Measurements from ENCODE around the gene SPPL3.
"Not testable (repeated sequence)": the region's sequence is repeated elsewhere in the genome, so short reads cannot be mapped to it uniquely, and the experiment has no call there.

The SPPL3 gene, protein sequence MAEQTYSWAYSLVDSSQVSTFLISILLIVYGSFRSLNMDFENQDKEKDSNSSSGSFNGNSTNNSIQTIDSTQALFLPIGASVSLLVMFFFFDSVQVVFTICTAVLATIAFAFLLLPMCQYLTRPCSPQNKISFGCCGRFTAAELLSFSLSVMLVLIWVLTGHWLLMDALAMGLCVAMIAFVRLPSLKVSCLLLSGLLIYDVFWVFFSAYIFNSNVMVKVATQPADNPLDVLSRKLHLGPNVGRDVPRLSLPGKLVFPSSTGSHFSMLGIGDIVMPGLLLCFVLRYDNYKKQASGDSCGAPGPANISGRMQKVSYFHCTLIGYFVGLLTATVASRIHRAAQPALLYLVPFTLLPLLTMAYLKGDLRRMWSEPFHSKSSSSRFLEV

DNA sequence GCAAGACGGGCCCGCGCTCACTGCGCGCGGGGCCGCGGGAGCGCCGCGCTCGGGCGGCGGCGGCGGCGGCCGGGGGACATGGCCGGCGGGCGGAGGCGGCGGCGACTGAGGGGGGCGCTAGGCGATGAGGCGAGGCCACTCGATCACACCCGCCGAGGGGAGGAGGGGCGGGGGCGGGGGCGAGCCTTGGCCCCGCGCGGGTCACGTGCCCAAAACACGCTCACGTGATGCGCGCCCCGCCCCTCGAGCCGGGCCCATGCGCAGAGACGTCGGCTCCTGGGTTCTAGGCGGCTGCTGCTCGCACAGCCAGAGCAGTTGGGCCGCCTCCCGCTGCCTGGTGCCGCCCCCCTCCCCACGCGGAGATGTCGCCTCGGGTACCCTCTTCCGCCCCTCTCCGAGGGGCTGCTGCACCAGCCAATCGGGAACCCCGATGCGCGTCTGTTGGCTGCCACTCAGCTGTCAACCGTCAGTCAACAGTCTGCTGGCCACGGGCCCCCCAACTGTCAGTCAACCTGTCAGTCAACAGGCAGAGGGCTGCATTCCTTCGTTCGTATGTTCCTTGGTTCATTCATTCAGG is at the start of gene SPPL3:
Gene SPPL3, minus strand, starts transcription at position 162 of the 577 bp plus-strand sequence. CDS start 491 bp downstream, outside the sequence.
- H3K4me3 Mint-ChIP-seq, result peak within 1 kb of the TSS; percentile 96
- peaks cover 4% of the 10 kb centered on the region for H3K36me3 Mint-ChIP-seq
- DNase-seq (ENCODE audit: low spot score in 2 of 2), result peak; percentile 86 to 90
- no peaks in the 10 kb centered on the region for H3K27me3 Mint-ChIP-seq
- peak; percentile 84 for ATAC-seq (ENCODE audit: low read depth)
- H3K9me3 Mint-ChIP-seq, result no peaks in the 10 kb centered on the region
- H3K27ac Mint-ChIP-seq, result peak within 1 kb of the TSS; percentile 77
- H3K4me1 Mint-ChIP-seq, result peaks cover 30% of the 10 kb centered on the region

DNA sequence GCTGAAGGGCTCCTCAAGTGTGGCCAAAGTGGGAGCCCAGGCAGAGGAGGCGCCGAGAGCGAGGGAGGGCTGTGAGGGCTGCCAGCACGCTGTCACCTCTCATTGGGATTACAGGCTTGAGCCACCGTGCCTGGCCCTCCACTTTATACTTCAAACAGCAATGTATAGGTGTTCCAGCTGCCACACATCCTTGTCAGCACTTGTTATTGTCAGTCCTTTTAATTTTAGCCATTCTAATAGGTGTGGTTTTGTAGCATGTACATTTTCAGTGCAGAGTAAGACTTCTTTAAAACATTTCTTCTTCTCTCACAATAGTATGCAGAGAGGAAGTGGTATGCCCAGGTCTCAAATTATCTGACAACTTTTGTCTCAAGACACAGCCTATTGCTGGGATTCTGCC is 46.6 kb upstream of the SPPL3 start:
- no peak for DNase-seq (ENCODE audit: low spot score in 2 of 2)
- no peaks in the 10 kb centered on the region for H3K9me3 Mint-ChIP-seq
- H3K36me3 Mint-ChIP-seq, result no peaks in the 10 kb centered on the region
- no peaks in the 10 kb centered on the region for H3K27me3 Mint-ChIP-seq
- H3K27ac Mint-ChIP-seq, result no peak overlapping the region
- H3K4me1 Mint-ChIP-seq, result no peaks in the 10 kb centered on the region
- ATAC-seq (ENCODE audit: low read depth), result no peak
- H3K4me3 Mint-ChIP-seq, result no peak overlapping the region

DNA sequence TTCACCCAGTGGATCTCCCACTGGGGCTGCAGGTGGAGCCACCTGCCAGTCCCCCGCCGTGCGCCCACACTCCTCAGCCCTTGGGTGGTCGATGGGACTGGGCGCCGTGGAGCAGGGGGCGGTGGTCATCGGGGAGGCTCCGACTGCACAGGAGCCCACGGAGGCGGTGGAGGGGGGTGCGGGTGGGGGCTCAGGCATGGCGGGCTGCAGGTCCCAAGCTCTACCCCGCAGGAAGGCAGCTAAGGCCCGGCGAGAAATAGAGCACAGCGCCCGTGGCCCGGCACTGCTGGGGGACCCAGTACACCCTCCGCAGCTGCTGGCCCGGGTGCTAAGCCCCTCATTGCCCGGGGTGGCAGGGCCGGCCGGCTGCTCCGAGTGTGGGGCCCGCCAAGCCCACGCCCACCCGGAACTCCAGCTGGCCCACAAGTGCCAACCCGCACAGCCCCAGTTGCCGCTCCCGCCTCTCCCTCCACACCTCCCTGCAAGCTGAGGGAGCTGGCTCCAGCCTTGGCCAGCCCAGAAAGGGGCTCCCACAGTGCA is 46.2 kb upstream of the SPPL3 start:
- H3K9me3 Mint-ChIP-seq; DNase-seq (ENCODE audit: low spot score in 2 of 2); ATAC-seq (ENCODE audit: low read depth); H3K27me3 Mint-ChIP-seq; H3K36me3 Mint-ChIP-seq; H3K27ac Mint-ChIP-seq; H3K4me3 Mint-ChIP-seq; H3K4me1 Mint-ChIP-seq: not testable (repeated sequence)

DNA sequence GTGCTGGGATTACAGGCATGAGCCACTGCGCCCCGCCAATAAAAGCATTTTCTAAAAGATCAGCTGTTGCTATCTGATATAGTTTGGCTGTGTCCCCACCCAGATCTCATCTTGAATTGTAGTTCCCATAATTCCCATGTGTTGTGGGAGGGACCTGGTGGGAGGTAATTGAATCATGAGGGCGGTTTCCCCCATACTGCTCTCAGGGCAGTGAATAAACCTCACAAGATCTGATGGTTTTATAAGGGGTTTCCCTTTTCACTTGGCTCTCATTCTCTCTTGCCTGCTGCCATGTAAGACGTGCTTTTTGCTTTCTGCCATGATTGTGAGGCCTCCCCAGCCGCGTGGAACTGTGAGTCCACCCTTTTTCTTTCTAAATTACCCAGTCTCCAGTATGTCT is 41.4 kb upstream of the SPPL3 start:
- H3K36me3 Mint-ChIP-seq; H3K9me3 Mint-ChIP-seq; H3K27ac Mint-ChIP-seq; DNase-seq (ENCODE audit: low spot score in 2 of 2); H3K4me3 Mint-ChIP-seq; H3K27me3 Mint-ChIP-seq; ATAC-seq (ENCODE audit: low read depth); H3K4me1 Mint-ChIP-seq: not testable (repeated sequence)

DNA sequence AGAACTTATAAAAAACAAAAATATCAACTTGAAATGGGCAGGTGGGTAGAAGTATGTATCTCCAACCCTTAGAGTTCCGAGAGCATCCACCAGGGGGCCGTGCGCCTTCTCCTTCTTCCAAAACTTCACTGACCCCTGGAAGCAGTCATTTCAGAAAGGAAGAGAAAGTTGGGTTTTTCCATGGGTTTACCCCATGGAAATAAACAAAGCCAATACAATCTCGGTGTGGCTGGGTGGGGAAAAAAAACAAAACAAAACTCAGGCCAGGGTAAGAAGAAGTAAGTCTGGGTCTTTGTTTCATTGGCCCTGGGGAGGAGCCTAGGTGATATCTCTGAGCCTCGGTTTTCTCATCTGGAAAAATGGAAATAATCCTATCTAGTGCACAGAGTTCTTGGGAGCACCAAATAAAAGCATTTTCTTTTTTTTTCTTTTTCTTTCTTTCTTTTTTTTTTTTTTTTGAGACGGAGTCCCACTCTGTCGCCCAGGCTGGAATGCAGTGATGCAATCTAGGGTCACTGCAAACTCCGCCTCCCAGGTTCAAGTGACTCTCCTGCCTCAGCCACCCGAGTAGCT is 40.6 kb upstream of the SPPL3 start:
- Mint-ChIP-seq H3K9me3 (peaks cover 2% of the 10 kb centered on the region), H3K36me3 (peaks cover 5% of the 10 kb centered on the region), H3K4me3 (no peak overlapping the region), H3K27ac (no peak overlapping the region), H3K4me1 (peaks cover 2% of the 10 kb centered on the region), H3K27me3 (peaks cover under 1% of the 10 kb centered on the region)
- ATAC-seq (ENCODE audit: low read depth) (peak; percentile 53), DNase-seq (ENCODE audit: low spot score in 2 of 2) (peak; percentile 19 to 31)

DNA sequence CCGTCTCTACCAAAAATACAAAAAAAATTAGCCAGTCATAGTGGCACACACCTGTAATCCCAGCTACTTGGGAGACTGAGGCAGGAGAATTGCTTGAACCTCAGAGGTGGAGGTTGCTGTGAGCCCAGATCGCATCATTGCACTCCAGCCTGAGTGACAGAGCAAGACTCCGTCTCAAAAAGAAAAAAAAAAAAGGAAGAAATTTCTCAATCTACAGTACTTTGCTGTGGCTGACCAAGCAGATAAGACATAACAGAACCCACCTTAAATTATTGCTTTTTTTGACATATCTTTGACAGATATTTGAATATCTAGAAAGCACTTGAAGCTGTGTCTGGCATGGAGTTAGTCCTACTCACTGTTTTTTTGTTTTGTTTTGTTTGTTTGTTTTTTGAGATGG is 39.3 kb upstream of the SPPL3 start:
- Mint-ChIP-seq H3K4me1 (peaks cover 2% of the 10 kb centered on the region), H3K27ac (no peak overlapping the region), H3K27me3 (peaks cover 4% of the 10 kb centered on the region), H3K4me3 (no peak overlapping the region), H3K9me3 (peaks cover 2% of the 10 kb centered on the region), H3K36me3 (peaks cover 5% of the 10 kb centered on the region)
- ATAC-seq (ENCODE audit: low read depth), result no peak
- no peak for DNase-seq (ENCODE audit: low spot score in 2 of 2)

DNA sequence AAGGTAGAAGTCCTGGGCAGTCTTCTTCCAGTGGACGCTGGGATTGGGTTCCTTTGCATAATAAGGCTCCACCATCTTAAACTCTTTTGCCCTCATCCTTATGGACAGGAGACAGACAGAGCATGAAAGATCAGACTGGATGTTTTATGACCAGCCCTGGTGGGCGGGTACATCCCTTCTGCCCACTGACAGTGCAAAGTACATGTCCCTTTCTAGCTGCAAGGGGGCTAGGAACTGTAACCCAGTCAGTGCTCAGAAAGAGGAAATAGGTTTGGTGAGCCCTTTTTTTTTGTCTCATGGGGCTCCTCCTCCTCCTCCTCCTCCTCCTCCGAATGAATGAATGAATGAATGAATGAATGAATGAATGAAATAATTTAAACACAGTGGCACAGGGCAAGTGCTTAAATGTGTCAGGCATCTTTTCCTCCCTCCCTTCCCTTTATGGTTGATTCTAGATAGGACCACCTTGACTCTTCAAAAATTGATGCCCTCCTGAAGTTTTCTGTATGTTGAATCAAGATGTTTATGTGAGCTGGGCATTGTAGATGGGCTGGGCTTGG is 37.8 kb upstream of the SPPL3 start:
- peaks cover 8% of the 10 kb centered on the region for H3K27me3 Mint-ChIP-seq
- H3K36me3 Mint-ChIP-seq, result peaks cover 5% of the 10 kb centered on the region
- H3K4me3 Mint-ChIP-seq, result no peak overlapping the region
- DNase-seq (ENCODE audit: low spot score in 2 of 2) (no peak), ATAC-seq (ENCODE audit: low read depth) (no peak)
- peaks cover 2% of the 10 kb centered on the region for H3K4me1 Mint-ChIP-seq
- no peak overlapping the region for H3K27ac Mint-ChIP-seq
- peaks cover 2% of the 10 kb centered on the region for H3K9me3 Mint-ChIP-seq

DNA sequence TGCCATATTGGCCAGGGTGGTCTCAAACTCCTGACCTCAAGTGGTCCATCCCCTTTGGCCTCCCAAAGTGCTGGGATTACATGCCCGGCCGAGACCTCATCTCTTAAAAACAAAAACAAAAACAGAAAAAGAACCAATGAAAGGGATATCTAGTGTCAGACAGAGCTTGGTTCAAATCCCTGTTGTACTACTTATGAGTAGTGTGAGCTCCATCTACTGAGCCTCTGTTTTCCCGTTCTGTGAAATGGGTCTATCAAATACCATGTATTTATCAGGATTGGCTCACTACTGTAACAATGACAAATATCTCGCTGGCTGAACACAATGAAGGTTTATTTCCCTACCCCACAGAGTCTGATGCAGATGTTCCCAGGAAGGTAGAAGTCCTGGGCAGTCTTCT is 37.3 kb upstream of the SPPL3 start:
- DNase-seq (ENCODE audit: low spot score in 2 of 2), result no peak
- no peak overlapping the region for H3K27ac Mint-ChIP-seq

DNA sequence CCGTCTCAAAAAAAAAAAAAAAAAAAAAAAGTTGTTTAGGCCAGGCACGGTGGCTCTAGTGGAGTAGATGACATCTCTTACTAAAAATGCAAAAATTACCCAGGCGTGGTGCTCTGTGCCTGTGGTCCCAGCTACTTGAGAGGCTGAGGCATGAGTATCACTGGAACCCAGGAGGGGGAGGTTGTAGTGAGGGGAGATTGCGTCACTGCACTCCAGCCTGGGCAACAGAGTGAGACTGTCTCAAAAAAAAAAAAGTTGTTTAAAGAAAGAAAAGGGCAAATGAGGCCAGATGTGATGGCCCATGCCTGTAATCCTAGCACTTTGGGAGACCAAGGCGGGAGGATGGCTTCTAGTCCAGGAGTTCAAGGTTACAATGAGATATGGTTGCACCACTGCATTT is 36.6 kb upstream of the SPPL3 start:
- H3K4me3 Mint-ChIP-seq, result no peak overlapping the region
- DNase-seq (ENCODE audit: low spot score in 2 of 2) (no peak), ATAC-seq (ENCODE audit: low read depth) (no peak)
- no peak overlapping the region for H3K27ac Mint-ChIP-seq
- peaks cover 2% of the 10 kb centered on the region for H3K9me3 Mint-ChIP-seq
- peaks cover 6% of the 10 kb centered on the region for H3K4me1 Mint-ChIP-seq
- peaks cover 5% of the 10 kb centered on the region for H3K36me3 Mint-ChIP-seq
- H3K27me3 Mint-ChIP-seq, result peaks cover 12% of the 10 kb centered on the region

More for the DNA sequence above, 37.3 kb upstream of the SPPL3 start:
- Mint-ChIP-seq H3K4me1 (peaks cover 2% of the 10 kb centered on the region), H3K36me3 (peaks cover 5% of the 10 kb centered on the region), H3K4me3 (no peak overlapping the region), H3K9me3 (peaks cover 2% of the 10 kb centered on the region), H3K27me3 (peaks cover 8% of the 10 kb centered on the region)
- ATAC-seq (ENCODE audit: low read depth), result no peak

DNA sequence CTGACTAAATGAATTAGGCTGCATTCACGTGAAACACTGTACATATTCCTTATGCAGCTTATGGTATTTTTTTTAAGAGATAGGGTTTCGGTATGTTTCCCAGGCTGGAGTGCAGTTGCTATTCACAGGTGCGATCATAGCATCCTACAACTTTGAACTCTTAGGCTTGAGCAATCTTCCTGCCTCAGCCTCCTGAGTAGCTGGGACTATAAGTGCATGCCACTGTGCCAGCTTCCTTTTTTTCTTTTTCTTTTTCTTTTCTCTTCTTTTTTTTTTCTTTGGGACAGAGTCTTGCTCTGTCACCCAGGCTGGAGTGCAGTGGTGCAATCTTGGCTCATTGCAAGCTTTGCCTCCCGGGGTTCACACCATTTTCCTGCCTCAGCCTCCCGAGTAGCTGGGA is 35.8 kb upstream of the SPPL3 start:
- H3K36me3 Mint-ChIP-seq, result peaks cover 3% of the 10 kb centered on the region
- H3K27ac Mint-ChIP-seq, result no peak overlapping the region
- H3K4me3 Mint-ChIP-seq, result no peak overlapping the region
- DNase-seq (ENCODE audit: low spot score in 2 of 2) (no peak), ATAC-seq (ENCODE audit: low read depth) (no peak)
- peaks cover 12% of the 10 kb centered on the region for H3K27me3 Mint-ChIP-seq
- H3K4me1 Mint-ChIP-seq, result peaks cover 6% of the 10 kb centered on the region
- H3K9me3 Mint-ChIP-seq, result no peaks in the 10 kb centered on the region

DNA sequence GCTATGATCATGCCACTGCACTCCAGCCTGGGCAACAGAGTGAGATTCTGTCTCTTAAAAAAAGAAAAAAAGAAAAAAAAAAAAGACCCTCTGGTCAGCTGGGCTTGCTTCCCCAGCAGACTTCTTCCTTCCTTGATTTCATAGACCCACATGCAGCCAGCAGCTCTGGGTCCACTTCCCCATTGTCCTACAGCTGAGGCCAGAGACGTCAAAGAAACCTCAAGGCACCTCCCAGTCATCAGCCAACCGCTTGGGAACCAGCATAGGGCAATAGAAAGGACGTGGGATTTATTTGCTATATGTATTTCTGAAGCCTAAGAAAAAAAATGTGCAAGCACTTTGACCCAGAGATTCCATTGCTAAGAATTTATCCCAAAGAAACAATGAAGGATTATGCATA is 35.4 kb upstream of the SPPL3 start:
- H3K36me3 Mint-ChIP-seq, result peaks cover 1% of the 10 kb centered on the region
- H3K27ac Mint-ChIP-seq, result no peak overlapping the region
- ATAC-seq (ENCODE audit: low read depth) (no peak), DNase-seq (ENCODE audit: low spot score in 2 of 2) (no peak)
- H3K4me3 Mint-ChIP-seq, result no peak overlapping the region
- H3K9me3 Mint-ChIP-seq, result no peaks in the 10 kb centered on the region
- H3K27me3 Mint-ChIP-seq, result peaks cover 12% of the 10 kb centered on the region
- peaks cover 4% of the 10 kb centered on the region for H3K4me1 Mint-ChIP-seq

DNA sequence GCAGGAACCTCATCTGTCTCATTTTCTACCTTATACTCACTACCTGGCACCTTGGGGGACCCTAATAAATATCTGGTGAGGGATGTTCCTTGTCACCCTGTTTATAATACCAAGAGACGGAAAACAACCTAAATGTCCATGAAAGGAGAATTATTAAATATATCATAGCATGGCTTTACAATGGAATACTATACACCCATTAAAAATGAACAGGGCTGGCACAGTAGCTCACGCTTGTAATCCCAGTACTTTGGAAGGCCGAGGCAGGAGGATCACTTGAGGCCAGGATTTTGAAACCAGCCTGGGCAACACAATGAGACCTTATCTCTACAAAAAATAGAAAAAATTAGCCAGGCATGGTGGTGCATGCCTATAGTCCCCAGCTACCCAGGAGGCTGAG is 34.3 kb upstream of the SPPL3 start:
- no peaks in the 10 kb centered on the region for H3K9me3 Mint-ChIP-seq
- no peaks in the 10 kb centered on the region for H3K36me3 Mint-ChIP-seq
- ATAC-seq (ENCODE audit: low read depth) (no peak), DNase-seq (ENCODE audit: low spot score in 2 of 2) (no peak)
- H3K4me3 Mint-ChIP-seq, result no peak overlapping the region
- H3K27ac Mint-ChIP-seq, result no peak overlapping the region
- peaks cover 4% of the 10 kb centered on the region for H3K4me1 Mint-ChIP-seq
- peaks cover 13% of the 10 kb centered on the region for H3K27me3 Mint-ChIP-seq

DNA sequence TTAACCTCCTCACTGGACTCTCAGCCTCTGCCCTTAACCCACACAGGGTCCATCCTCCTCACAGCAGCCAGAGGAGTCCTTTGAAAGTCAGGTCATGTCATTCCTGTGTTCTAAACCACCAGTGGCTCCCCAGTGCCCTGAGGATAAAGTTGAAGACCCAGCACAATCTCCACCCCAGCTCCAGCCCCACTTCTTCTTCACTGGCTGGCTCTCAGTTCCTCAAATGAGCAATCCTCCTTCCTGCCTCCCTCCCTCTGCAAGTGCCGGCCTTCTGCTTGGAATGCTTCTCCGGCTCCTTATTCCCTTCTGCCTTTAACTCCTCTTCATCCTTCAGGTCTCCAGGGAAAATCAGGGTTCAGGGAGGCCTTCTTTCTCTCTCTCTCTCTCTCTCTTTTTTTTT is 32.0 kb upstream of the SPPL3 start:
- H3K36me3 Mint-ChIP-seq, result no peaks in the 10 kb centered on the region
- no peaks in the 10 kb centered on the region for H3K9me3 Mint-ChIP-seq
- H3K4me3 Mint-ChIP-seq, result no peak overlapping the region
- ATAC-seq (ENCODE audit: low read depth) (no peak), DNase-seq (ENCODE audit: low spot score in 2 of 2) (no peak)
- no peak overlapping the region for H3K27ac Mint-ChIP-seq
- peaks cover 6% of the 10 kb centered on the region for H3K4me1 Mint-ChIP-seq
- peaks cover 17% of the 10 kb centered on the region for H3K27me3 Mint-ChIP-seq

DNA sequence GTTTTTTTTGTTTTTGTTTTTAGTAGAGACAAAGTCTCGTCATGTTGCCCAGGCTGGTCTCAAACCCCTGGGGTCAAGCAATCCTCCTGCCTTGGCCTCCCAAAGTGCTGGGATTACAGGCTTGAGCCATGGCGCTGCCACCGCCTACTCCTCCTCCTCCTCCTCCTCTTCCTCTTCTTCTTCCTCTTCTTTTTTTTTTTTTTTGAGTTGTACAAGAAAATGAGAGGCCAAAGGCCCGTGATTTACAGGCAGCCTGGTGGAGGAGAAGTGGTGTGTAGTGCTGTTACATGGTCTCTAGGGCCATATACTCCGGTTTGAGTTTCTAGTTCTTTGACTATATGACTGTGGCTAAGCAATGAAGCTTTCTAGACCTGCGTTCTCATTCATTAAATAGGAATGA is 29.6 kb upstream of the SPPL3 start:
- ATAC-seq (ENCODE audit: low read depth) (no peak), DNase-seq (ENCODE audit: low spot score in 2 of 2) (no peak)
- H3K4me3 Mint-ChIP-seq, result no peak overlapping the region
- H3K27me3 Mint-ChIP-seq, result peaks cover 13% of the 10 kb centered on the region
- peaks cover 6% of the 10 kb centered on the region for H3K4me1 Mint-ChIP-seq
- H3K27ac Mint-ChIP-seq, result no peak overlapping the region
- no peaks in the 10 kb centered on the region for H3K36me3 Mint-ChIP-seq
- H3K9me3 Mint-ChIP-seq, result no peaks in the 10 kb centered on the region

Data from memory B cell (primary cell).